HG03520 (cell line): ENCODE results near the gene PTGIR.

ENCODE experiments used
- ATAC-seq: cut with Tn5 transposase; IDR thresholded peaks from one replicate; pipeline ENCODE4 v1.9.1; 2021; ENCODE audit warnings: mild to moderate bottlenecking, moderate library complexity; ENCODE audit not compliant: unreplicated experiment

The PTGIR gene

GRCh38 chr19:46601318-46602224 lies 23.3 kb downstream of the PTGIR start, which contains the start of gene CALM3:
Gene CALM3 (plus strand): TSS chr19:46601330. CDS start chr19:46601435, 105 bp downstream.
- ATAC-seq: no peak

- ATAC-seq: peak; percentile 70
Observed at GRCh38 chr19:46600384-46601317, 24.2 kb downstream of the PTGIR start.

GRCh38 chr19:46599716-46600373 lies 25.0 kb downstream of the PTGIR start:
- no peak for ATAC-seq

GRCh38 chr19:46598372-46598917 lies 26.4 kb downstream of the PTGIR start:
- ATAC-seq: no peak

GRCh38 chr19:46596008-46596407 lies 28.9 kb downstream of the PTGIR start:
- ATAC-seq: no peak

GRCh38 chr19:46591870-46592269 lies 33.0 kb downstream of the PTGIR start:
- no peak for ATAC-seq

- no peak for ATAC-seq
Observed at GRCh38 chr19:46591254-46591653, 33.6 kb downstream of the PTGIR start.

- ATAC-seq: no peak
Observed at GRCh38 chr19:46587861-46588260, 37.0 kb downstream of the PTGIR start.

- no peak for ATAC-seq
Observed at GRCh38 chr19:46586294-46586693, 38.6 kb downstream of the PTGIR start.

- no peak for ATAC-seq
Observed at GRCh38 chr19:46585539-46585938, 39.4 kb downstream of the PTGIR start.

GRCh38 chr19:46580247-46580646 lies 44.6 kb downstream of the PTGIR start:
- no peak for ATAC-seq

GRCh38 chr19:46579361-46579879 lies 45.5 kb downstream of the PTGIR start:
- ATAC-seq: no peak

GRCh38 chr19:46578450-46578849 lies 46.4 kb downstream of the PTGIR start:
- no peak for ATAC-seq

- no peak for ATAC-seq
Observed at GRCh38 chr19:46574533-46574932, 50.4 kb downstream of the PTGIR start.

- ATAC-seq: no peak
Observed at GRCh38 chr19:46573679-46574498, 51.0 kb downstream of the PTGIR start.

GRCh38 chr19:46571495-46571894 lies 53.4 kb downstream of the PTGIR start:
- ATAC-seq: no peak
